Measurements from ENCODE around the gene ZNF134.

DNA sequence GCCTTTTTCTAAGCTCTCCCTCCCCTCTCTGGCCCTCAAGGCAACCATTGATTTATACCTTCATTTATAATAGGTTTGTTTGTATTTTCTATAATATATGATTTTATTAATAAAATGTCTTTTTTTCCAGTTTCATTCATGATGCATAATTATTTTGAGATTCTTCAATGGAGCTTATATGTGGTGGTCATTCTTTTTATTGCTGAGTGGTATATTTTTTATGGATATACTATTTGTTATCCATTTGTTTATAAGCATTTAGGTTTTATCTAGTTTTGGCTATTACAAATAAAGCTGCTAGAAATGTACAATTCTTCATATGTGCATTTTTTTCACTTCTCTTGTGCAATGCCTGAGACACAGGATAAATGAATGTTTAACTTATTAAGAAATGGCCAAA, 29.7 kb downstream of the ZNF134 start:
- TF ChIP-seq POLR2AphosphoS5 (IDR thresholded peaks at IDR 0.05; ENCODE audit: low read depth, low read length) (no peak), POLR2A (IDR thresholded peaks at IDR 0.05; ENCODE audit: low read depth, low read length) (no peak)
